ENCODE data around the gene KIF19. TPM values are rescaled to one million over a fixed set of nuclear protein-coding genes. Genes with fewer than 3 reads are reported as not detected.
"Not testable (repeated sequence)": the region's sequence is repeated elsewhere in the genome, so short reads cannot be mapped to it uniquely, and the experiment has no call there.

The KIF19 gene, protein sequence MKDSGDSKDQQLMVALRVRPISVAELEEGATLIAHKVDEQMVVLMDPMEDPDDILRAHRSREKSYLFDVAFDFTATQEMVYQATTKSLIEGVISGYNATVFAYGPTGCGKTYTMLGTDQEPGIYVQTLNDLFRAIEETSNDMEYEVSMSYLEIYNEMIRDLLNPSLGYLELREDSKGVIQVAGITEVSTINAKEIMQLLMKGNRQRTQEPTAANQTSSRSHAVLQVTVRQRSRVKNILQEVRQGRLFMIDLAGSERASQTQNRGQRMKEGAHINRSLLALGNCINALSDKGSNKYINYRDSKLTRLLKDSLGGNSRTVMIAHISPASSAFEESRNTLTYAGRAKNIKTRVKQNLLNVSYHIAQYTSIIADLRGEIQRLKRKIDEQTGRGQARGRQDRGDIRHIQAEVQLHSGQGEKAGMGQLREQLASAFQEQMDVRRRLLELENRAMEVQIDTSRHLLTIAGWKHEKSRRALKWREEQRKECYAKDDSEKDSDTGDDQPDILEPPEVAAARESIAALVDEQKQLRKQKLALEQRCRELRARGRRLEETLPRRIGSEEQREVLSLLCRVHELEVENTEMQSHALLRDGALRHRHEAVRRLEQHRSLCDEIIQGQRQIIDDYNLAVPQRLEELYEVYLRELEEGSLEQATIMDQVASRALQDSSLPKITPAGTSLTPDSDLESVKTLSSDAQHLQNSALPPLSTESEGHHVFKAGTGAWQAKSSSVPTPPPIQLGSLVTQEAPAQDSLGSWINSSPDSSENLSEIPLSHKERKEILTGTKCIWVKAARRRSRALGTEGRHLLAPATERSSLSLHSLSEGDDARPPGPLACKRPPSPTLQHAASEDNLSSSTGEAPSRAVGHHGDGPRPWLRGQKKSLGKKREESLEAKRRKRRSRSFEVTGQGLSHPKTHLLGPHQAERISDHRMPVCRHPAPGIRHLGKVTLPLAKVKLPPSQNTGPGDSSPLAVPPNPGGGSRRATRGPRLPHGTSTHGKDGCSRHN
- total RNA-seq = 1 to 10 TPM; 1.4 to 4.4 (median 1.8) TPM

DNA sequence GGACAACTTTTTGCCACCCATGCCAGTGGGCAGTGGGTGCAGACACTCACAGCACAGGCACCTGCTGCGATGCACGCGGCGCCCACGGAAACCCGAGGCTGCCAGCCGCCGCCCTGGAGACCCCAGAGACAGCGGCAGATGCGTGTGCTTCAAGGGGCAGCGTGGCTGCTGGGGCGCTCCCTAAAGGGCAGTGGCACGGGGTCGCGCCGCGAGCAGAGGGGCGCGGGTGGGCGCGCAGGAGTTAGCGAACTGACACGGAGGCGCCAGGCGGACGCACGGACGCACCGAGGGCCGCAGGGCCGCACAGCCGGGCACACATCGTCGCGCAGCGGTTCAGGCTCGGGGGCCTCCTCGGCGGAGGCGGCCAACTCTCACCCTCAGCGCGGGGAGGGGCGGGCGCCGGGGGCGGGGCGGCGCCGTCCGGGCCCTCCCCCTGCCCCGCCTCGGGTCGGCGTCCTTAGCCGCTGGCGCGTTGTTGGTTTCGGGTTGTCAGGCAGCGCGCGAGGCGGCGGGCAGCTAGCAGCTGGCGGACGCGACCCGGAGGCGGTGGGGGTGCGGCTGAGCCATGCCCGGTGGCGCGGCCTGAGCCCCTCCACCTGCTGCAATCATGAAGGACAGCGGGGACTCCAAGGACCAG, at the start of gene KIF19:
TSS of gene KIF19 (plus strand) at position 484 of the 637 bp plus-strand sequence. CDS start at position 608, 124 bp downstream.
- no peaks in the 10 kb centered on the region for H3K36me3 ChIP-seq
- H3K27ac ChIP-seq = peak within 1 kb of the TSS in 1 of 4 donors; percentile 17
- intact Hi-C loops (cut with DNase I; ENCODE audit: low total_unique reads) (no loop called here), in situ Hi-C loops (cut with MboI; ENCODE audit: low pct_ligation_motif_present in 1 of 4, low pct_unique_long_range_greater_than_20kb in 1 of 4, low sequenced_read_pairs in 3 of 4) (no loop called here)
- H3K4me3 ChIP-seq = peak within 1 kb of the TSS in 3 of 4 donors; percentile 17 to 44 (median 30)
- peak in 1 of 3 donors; percentile 25 for TF ChIP-seq POLR2AphosphoS5 (IDR thresholded peaks at IDR 0.05)
- TF ChIP-seq, protein P1, sequence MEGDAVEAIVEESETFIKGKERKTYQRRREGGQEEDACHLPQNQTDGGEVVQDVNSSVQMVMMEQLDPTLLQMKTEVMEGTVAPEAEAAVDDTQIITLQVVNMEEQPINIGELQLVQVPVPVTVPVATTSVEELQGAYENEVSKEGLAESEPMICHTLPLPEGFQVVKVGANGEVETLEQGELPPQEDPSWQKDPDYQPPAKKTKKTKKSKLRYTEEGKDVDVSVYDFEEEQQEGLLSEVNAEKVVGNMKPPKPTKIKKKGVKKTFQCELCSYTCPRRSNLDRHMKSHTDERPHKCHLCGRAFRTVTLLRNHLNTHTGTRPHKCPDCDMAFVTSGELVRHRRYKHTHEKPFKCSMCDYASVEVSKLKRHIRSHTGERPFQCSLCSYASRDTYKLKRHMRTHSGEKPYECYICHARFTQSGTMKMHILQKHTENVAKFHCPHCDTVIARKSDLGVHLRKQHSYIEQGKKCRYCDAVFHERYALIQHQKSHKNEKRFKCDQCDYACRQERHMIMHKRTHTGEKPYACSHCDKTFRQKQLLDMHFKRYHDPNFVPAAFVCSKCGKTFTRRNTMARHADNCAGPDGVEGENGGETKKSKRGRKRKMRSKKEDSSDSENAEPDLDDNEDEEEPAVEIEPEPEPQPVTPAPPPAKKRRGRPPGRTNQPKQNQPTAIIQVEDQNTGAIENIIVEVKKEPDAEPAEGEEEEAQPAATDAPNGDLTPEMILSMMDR (IDR thresholded peaks at IDR 0.05) = no peak
- peak; percentile 67 for DNase-seq
- H3K4me1 ChIP-seq = peaks cover 0 to 21% (median 13%) of the 10 kb centered on the region in 4 donors
- 12% methylated on average over 52 of the region's 73 CpGs; no CpG with 5 or more reads in 1 of the 2 donors for WGBS, 2 donors (ENCODE audit: low coverage in 1 of 2)
- no peaks in the 10 kb centered on the region for H3K9me3 ChIP-seq
- peaks cover 38% of the 10 kb centered on the region for H3K27me3 ChIP-seq

DNA sequence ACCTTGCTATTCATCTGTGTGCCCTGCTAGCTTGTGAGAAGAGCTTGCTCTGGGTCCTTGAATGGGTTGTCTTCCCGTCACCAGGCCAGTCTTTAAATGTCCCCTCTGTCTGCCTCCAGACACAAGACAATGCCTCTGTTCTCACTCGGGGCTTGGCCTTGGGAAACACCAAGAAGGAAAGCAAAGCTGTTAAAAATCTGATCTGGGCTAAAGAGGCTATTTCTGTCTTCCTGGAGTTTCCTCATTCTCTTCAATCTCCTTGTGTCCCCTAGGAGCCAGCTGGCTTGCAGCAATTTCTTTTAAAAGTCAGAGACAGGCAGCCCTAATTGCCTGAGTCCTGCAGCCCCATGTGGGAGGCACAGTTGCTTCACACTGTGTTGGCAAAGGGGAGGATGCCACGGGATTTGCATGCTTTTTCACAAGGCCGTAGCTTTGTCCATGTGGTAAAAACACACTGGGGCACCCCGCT, 49.5 kb upstream of the KIF19 start:
- no peaks in the 10 kb centered on the region for H3K36me3 ChIP-seq
- in situ Hi-C loops (cut with MboI; ENCODE audit: low pct_ligation_motif_present in 1 of 4, low pct_unique_long_range_greater_than_20kb in 1 of 4, low sequenced_read_pairs in 3 of 4) = no loop called here
- DNase-seq = no peak
- no peak for TF ChIP-seq POLR2A (IDR thresholded peaks at IDR 0.05)
- TF ChIP-seq POLR2AphosphoS5 (IDR thresholded peaks at IDR 0.05) = no peak
- no peak for TF ChIP-seq EP300 (IDR thresholded peaks at IDR 0.05; ENCODE audit: low read depth)
- TF ChIP-seq, protein P1 (IDR thresholded peaks at IDR 0.05) = no peak
- H3K9me3 ChIP-seq = no peaks in the 10 kb centered on the region
- 40 to 64% methylated on average over 1 to 5 of the region's 5 CpGs for WGBS, 2 donors (ENCODE audit: low coverage in 1 of 2)
- peaks cover 17% of the 10 kb centered on the region for H3K27me3 ChIP-seq
- H3K4me3 ChIP-seq = no peak overlapping the region
- peaks cover 0 to 15% (median 10%) of the 10 kb centered on the region in 4 donors for H3K4me1 ChIP-seq
- peak overlapping the region; percentile 3 to 57 (median 36) for H3K27ac ChIP-seq
- intact Hi-C loops (cut with DNase I; ENCODE audit: low total_unique reads) = no loop called here

DNA sequence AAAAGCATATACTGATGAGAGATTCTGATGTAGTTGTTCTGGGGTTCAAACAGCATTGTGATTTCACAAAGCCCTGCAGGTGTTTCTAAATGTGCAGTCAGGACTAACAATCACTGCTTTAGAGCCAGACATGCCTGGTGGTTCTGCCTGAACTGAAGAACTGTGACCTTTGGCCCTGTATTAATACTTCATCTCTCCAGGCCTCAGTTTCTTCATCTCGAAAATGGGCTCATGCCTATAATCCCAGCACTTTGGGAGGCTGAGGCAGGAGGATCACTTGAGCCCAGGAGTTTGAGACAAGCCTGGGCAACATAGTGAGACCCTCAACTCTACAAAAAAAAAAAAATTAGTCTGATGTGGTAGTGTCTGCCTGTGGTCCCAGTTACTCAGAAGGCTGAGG, 48.1 kb upstream of the KIF19 start:
- no peaks in the 10 kb centered on the region for H3K36me3 ChIP-seq
- H3K9me3 ChIP-seq = no peaks in the 10 kb centered on the region
- H3K4me1 ChIP-seq = peaks cover 0 to 15% (median 10%) of the 10 kb centered on the region in 4 donors
- H3K4me3 ChIP-seq = no peak overlapping the region
- no peak overlapping the region for H3K27ac ChIP-seq
- peaks cover 17% of the 10 kb centered on the region for H3K27me3 ChIP-seq
- TF ChIP-seq EP300 (IDR thresholded peaks at IDR 0.05; ENCODE audit: low read depth) (no peak), POLR2A (IDR thresholded peaks at IDR 0.05) (no peak), POLR2AphosphoS5 (IDR thresholded peaks at IDR 0.05) (no peak)
- TF ChIP-seq, protein P1 (IDR thresholded peaks at IDR 0.05) = no peak
- intact Hi-C loops (cut with DNase I; ENCODE audit: low total_unique reads) (no loop called here), in situ Hi-C loops (cut with MboI; ENCODE audit: low pct_ligation_motif_present in 1 of 4, low pct_unique_long_range_greater_than_20kb in 1 of 4, low sequenced_read_pairs in 3 of 4) (no loop called here)
- 85% methylated on average over 1 of the region's 1 CpG; no CpG with 5 or more reads in 1 of the 2 donors for WGBS, 2 donors (ENCODE audit: low coverage in 1 of 2)
- no peak for DNase-seq

DNA sequence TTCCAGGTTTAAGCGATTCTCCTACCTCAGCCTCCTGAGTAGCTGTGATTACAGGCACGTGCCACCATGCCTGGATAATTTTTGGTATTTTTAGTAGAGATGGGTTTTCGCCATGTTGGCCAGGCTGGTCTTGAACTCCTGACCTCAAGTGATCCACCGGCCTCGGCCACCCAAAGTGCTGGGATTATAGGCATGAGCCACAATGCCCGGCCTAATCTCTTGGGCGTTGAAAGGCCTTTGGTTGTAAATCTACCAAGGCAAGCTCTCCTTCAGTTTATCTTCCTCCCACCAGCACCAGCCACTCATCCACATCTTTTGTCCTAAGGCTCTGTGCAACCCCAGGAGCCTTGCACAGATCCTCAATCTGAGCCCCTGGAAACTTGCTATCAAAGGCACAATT, 46.4 kb upstream of the KIF19 start:
- H3K9me3 ChIP-seq; DNase-seq; intact Hi-C loops (cut with DNase I; ENCODE audit: low total_unique reads); H3K4me1 ChIP-seq; H3K4me3 ChIP-seq; H3K27ac ChIP-seq; in situ Hi-C loops (cut with MboI; ENCODE audit: low pct_ligation_motif_present in 1 of 4, low pct_unique_long_range_greater_than_20kb in 1 of 4, low sequenced_read_pairs in 3 of 4); H3K36me3 ChIP-seq: not testable (repeated sequence)
- peaks cover 13% of the 10 kb centered on the region for H3K27me3 ChIP-seq
- WGBS, 2 donors (ENCODE audit: low coverage in 1 of 2) = 83 to 84% methylated on average over 1 to 7 of the region's 7 CpGs
